WTC11 (cell line): ENCODE measurements around the gene EVA1A.

Experiments used
- CTCF ChIP-seq: fragments of 200-600 bp; IDR thresholded peaks from 2 replicates; pipeline ENCODE4 v1.8.0; 2022; ENCODE audit warnings: antibody characterized with exemption
- ELF4 ChIP-seq: sonication (generic); formaldehyde crosslinking; IDR thresholded peaks from 2 replicates; pipeline ENCODE4 v1.8.1; 2022; ENCODE audit warnings: low read depth, mild to moderate bottlenecking, moderate library complexity, missing genetic modification reagents
- HMGXB4 ChIP-seq: sonication (generic); formaldehyde crosslinking; IDR thresholded peaks from 2 replicates; pipeline ENCODE4 v1.8.1; 2023; ENCODE audit warnings: mild to moderate bottlenecking, moderate library complexity, missing genetic modification reagents
- MLX ChIP-seq: sonication (generic); formaldehyde crosslinking; IDR thresholded peaks from 2 replicates; pipeline ENCODE4 v1.8.1; 2023; ENCODE audit warnings: mild to moderate bottlenecking, missing genetic modification reagents, moderate library complexity
- NFE2L1 ChIP-seq: sonication (generic); formaldehyde crosslinking; IDR thresholded peaks from 2 replicates; pipeline ENCODE4 v1.8.1; 2023; ENCODE audit warnings: missing genetic modification reagents
- NFYB ChIP-seq: sonication (generic); formaldehyde crosslinking; conservative IDR thresholded peaks from 2 replicates; pipeline ENCODE4 v1.8.0; 2022; ENCODE audit warnings: low read depth, missing genetic modification reagents
- TEAD4 ChIP-seq: sonication (generic); formaldehyde crosslinking; IDR thresholded peaks from 2 replicates; pipeline ENCODE4 v1.8.0; 2022; ENCODE audit warnings: mild to moderate bottlenecking, missing genetic modification reagents

- TF ChIP-seq ELF4 (CRISPR knock-in tag) (no peak), CTCF (no peak), NFYB (CRISPR knock-in tag) (no peak), NFE2L1 (no peak), TEAD4 (CRISPR knock-in tag) (no peak), HMGXB4 (CRISPR knock-in tag) (no peak), MLX (CRISPR knock-in tag) (no peak)
Observed at GRCh38 chr2:75570948-75571729, 10.4 kb upstream of the EVA1A start.
